ENCODE results near the gene DCAF5.

DCAF5 gene

GRCh38 chr14:69114763-69115162 lies 38.2 kb downstream of the DCAF5 start:
- peaks cover 19% of the 10 kb centered on the region for H3K36me3 ChIP-seq (ENCODE audit: control insufficient read depth, low read depth, low read length)
- H3K4me1 ChIP-seq (ENCODE audit: control insufficient read depth, low read depth, low read length): no peaks in the 10 kb centered on the region
- H3K27ac ChIP-seq (ENCODE audit: low read length): no peak overlapping the region
- no peak overlapping the region for H3K4me3 ChIP-seq (ENCODE audit: low read length)
- no peaks in the 10 kb centered on the region for H3K9me3 ChIP-seq (ENCODE audit: control insufficient read depth, low read depth, low read length)
- H3K9ac ChIP-seq (ENCODE audit: low read length): no peak overlapping the region
- no peaks in the 10 kb centered on the region for H3K27me3 ChIP-seq (ENCODE audit: control insufficient read depth, insufficient read depth, low read length)

GRCh38 chr14:69108358-69108757 lies 44.6 kb downstream of the DCAF5 start:
- no peaks in the 10 kb centered on the region for H3K4me1 ChIP-seq (ENCODE audit: control insufficient read depth, low read depth, low read length)
- no peaks in the 10 kb centered on the region for H3K27me3 ChIP-seq (ENCODE audit: control insufficient read depth, insufficient read depth, low read length)
- no peaks in the 10 kb centered on the region for H3K9me3 ChIP-seq (ENCODE audit: control insufficient read depth, low read depth, low read length)
- no peak overlapping the region for H3K27ac ChIP-seq (ENCODE audit: low read length)
- H3K4me3 ChIP-seq (ENCODE audit: low read length): no peak overlapping the region
- H3K36me3 ChIP-seq (ENCODE audit: control insufficient read depth, low read depth, low read length): peaks cover 6% of the 10 kb centered on the region
- no peak overlapping the region for H3K9ac ChIP-seq (ENCODE audit: low read length)

- Histone ChIP-seq H3K27me3 (ENCODE audit: control insufficient read depth, insufficient read depth, low read length) (no peaks in the 10 kb centered on the region), H3K9me3 (ENCODE audit: control insufficient read depth, low read depth, low read length) (no peaks in the 10 kb centered on the region), H3K27ac (ENCODE audit: low read length) (no peak overlapping the region), H3K4me3 (ENCODE audit: low read length) (no peak overlapping the region), H3K4me1 (ENCODE audit: control insufficient read depth, low read depth, low read length) (no peaks in the 10 kb centered on the region), H3K9ac (ENCODE audit: low read length) (no peak overlapping the region), H3K36me3 (ENCODE audit: control insufficient read depth, low read depth, low read length) (peaks cover 9% of the 10 kb centered on the region)
These were observed 45.4 kb downstream of the DCAF5 start for GRCh38 chr14:69107407-69108003.

- Histone ChIP-seq H3K4me1 (ENCODE audit: control insufficient read depth, low read depth, low read length) (no peaks in the 10 kb centered on the region), H3K9ac (ENCODE audit: low read length) (no peak overlapping the region), H3K4me3 (ENCODE audit: low read length) (no peak overlapping the region), H3K27ac (ENCODE audit: low read length) (no peak overlapping the region), H3K27me3 (ENCODE audit: control insufficient read depth, insufficient read depth, low read length) (no peaks in the 10 kb centered on the region), H3K36me3 (ENCODE audit: control insufficient read depth, low read depth, low read length) (peaks cover 9% of the 10 kb centered on the region), H3K9me3 (ENCODE audit: control insufficient read depth, low read depth, low read length) (no peaks in the 10 kb centered on the region)
These were observed 46.5 kb downstream of the DCAF5 start for GRCh38 chr14:69106451-69106850.

- peaks cover 9% of the 10 kb centered on the region for H3K36me3 ChIP-seq (ENCODE audit: control insufficient read depth, low read depth, low read length)
These were observed 47.6 kb downstream of the DCAF5 start for GRCh38 chr14:69105326-69105725.

GRCh38 chr14:69101331-69101826 lies 51.5 kb downstream of the DCAF5 start:
- H3K9me3 ChIP-seq (ENCODE audit: control insufficient read depth, low read depth, low read length): no peaks in the 10 kb centered on the region
- peaks cover 9% of the 10 kb centered on the region for H3K36me3 ChIP-seq (ENCODE audit: control insufficient read depth, low read depth, low read length)
- peaks cover 8% of the 10 kb centered on the region for H3K4me1 ChIP-seq (ENCODE audit: control insufficient read depth, low read depth, low read length)
- H3K4me3 ChIP-seq (ENCODE audit: low read length): no peak overlapping the region
- no peak overlapping the region for H3K27ac ChIP-seq (ENCODE audit: low read length)
- H3K27me3 ChIP-seq (ENCODE audit: control insufficient read depth, insufficient read depth, low read length): no peaks in the 10 kb centered on the region
- H3K9ac ChIP-seq (ENCODE audit: low read length): no peak overlapping the region

More at GRCh38 chr14:69105326-69105725, 47.6 kb downstream of the DCAF5 start:
- Histone ChIP-seq H3K9ac (ENCODE audit: low read length) (no peak overlapping the region), H3K4me1 (ENCODE audit: control insufficient read depth, low read depth, low read length) (no peaks in the 10 kb centered on the region), H3K9me3 (ENCODE audit: control insufficient read depth, low read depth, low read length) (no peaks in the 10 kb centered on the region), H3K27ac (ENCODE audit: low read length) (no peak overlapping the region), H3K4me3 (ENCODE audit: low read length) (no peak overlapping the region), H3K27me3 (ENCODE audit: control insufficient read depth, insufficient read depth, low read length) (no peaks in the 10 kb centered on the region)

GRCh38 chr14:69097974-69098373 lies 54.9 kb downstream of the DCAF5 start:
- peaks cover 21% of the 10 kb centered on the region for H3K4me1 ChIP-seq (ENCODE audit: control insufficient read depth, low read depth, low read length)
- H3K9me3 ChIP-seq (ENCODE audit: control insufficient read depth, low read depth, low read length): no peaks in the 10 kb centered on the region
- H3K4me3 ChIP-seq (ENCODE audit: low read length): no peak overlapping the region
- no peak overlapping the region for H3K27ac ChIP-seq (ENCODE audit: low read length)
- H3K27me3 ChIP-seq (ENCODE audit: control insufficient read depth, insufficient read depth, low read length): no peaks in the 10 kb centered on the region
- peaks cover 3% of the 10 kb centered on the region for H3K36me3 ChIP-seq (ENCODE audit: control insufficient read depth, low read depth, low read length)
- H3K9ac ChIP-seq (ENCODE audit: low read length): no peak overlapping the region

GRCh38 chr14:69096781-69097475 lies 56.0 kb downstream of the DCAF5 start:
- no peak overlapping the region for H3K27ac ChIP-seq (ENCODE audit: low read length)
- H3K27me3 ChIP-seq (ENCODE audit: control insufficient read depth, insufficient read depth, low read length): no peaks in the 10 kb centered on the region
- peaks cover 21% of the 10 kb centered on the region for H3K4me1 ChIP-seq (ENCODE audit: control insufficient read depth, low read depth, low read length)
- no peak overlapping the region for H3K9ac ChIP-seq (ENCODE audit: low read length)
- H3K9me3 ChIP-seq (ENCODE audit: control insufficient read depth, low read depth, low read length): no peaks in the 10 kb centered on the region
- H3K4me3 ChIP-seq (ENCODE audit: low read length): no peak overlapping the region
- no peaks in the 10 kb centered on the region for H3K36me3 ChIP-seq (ENCODE audit: control insufficient read depth, low read depth, low read length)

GRCh38 chr14:69096246-69096645 lies 56.7 kb downstream of the DCAF5 start:
- Histone ChIP-seq H3K4me1 (ENCODE audit: control insufficient read depth, low read depth, low read length) (peaks cover 21% of the 10 kb centered on the region), H3K36me3 (ENCODE audit: control insufficient read depth, low read depth, low read length) (peaks cover 4% of the 10 kb centered on the region), H3K9ac (ENCODE audit: low read length) (no peak overlapping the region), H3K9me3 (ENCODE audit: control insufficient read depth, low read depth, low read length) (no peaks in the 10 kb centered on the region), H3K27ac (ENCODE audit: low read length) (no peak overlapping the region), H3K27me3 (ENCODE audit: control insufficient read depth, insufficient read depth, low read length) (no peaks in the 10 kb centered on the region), H3K4me3 (ENCODE audit: low read length) (no peak overlapping the region)

- Histone ChIP-seq H3K27ac (ENCODE audit: low read length) (no peak overlapping the region), H3K9ac (ENCODE audit: low read length) (no peak overlapping the region), H3K4me1 (ENCODE audit: control insufficient read depth, low read depth, low read length) (peaks cover 21% of the 10 kb centered on the region), H3K9me3 (ENCODE audit: control insufficient read depth, low read depth, low read length) (no peaks in the 10 kb centered on the region), H3K27me3 (ENCODE audit: control insufficient read depth, insufficient read depth, low read length) (no peaks in the 10 kb centered on the region), H3K36me3 (ENCODE audit: control insufficient read depth, low read depth, low read length) (peaks cover 8% of the 10 kb centered on the region), H3K4me3 (ENCODE audit: low read length) (no peak overlapping the region)
These were observed 58.4 kb downstream of the DCAF5 start for GRCh38 chr14:69094481-69094880.

- no peak overlapping the region for H3K4me3 ChIP-seq (ENCODE audit: low read length)
- H3K9me3 ChIP-seq (ENCODE audit: control insufficient read depth, low read depth, low read length): no peaks in the 10 kb centered on the region
- H3K36me3 ChIP-seq (ENCODE audit: control insufficient read depth, low read depth, low read length): peaks cover 11% of the 10 kb centered on the region
- H3K9ac ChIP-seq (ENCODE audit: low read length): no peak overlapping the region
- H3K27ac ChIP-seq (ENCODE audit: low read length): no peak overlapping the region
- H3K4me1 ChIP-seq (ENCODE audit: control insufficient read depth, low read depth, low read length): peaks cover 21% of the 10 kb centered on the region
- no peaks in the 10 kb centered on the region for H3K27me3 ChIP-seq (ENCODE audit: control insufficient read depth, insufficient read depth, low read length)
These were observed 59.1 kb downstream of the DCAF5 start for GRCh38 chr14:69093631-69094421.
